HG02870 (cell line): Measurements from ENCODE around the gene GPATCH2.
A peak's percentile ranks its signal among the peaks of the same experiment; 100 is the strongest.
"Not testable (repeated sequence)": the region's sequence is repeated elsewhere in the genome, so short reads cannot be mapped to it uniquely, and the experiment has no call there.

Source experiments
- ATAC-seq: cut with Tn5 transposase; IDR thresholded peaks from one replicate; pipeline ENCODE4 v1.9.1; 2021; ENCODE audit warnings: mild to moderate bottlenecking, moderate library complexity; ENCODE audit not compliant: unreplicated experiment

Gene GPATCH2

DNA sequence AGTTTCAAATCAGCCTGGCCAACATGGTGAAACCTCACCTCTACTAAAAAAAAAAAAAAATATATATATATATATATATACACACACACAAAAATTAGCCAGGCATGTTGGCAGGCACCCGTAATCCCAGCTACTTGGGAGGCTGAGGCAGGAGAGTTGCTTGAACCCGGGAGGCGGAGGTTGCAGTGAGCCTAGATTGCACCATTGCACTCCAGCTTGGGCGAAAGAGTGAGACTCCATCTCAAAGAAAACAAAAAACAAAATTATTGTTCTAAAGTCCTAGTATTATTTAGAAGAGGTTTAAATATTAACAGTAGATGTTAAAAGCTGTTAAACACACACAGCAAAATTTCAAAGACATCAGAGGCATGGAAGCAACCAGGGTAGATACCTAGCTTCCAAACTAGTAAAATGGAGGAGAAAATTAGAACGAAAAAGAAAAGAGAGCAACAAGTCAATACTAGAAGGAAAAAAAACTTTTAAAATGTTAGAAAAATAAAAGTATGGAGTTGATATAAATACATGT lies 46.5 kb downstream of the GPATCH2 start:
- ATAC-seq, result not testable (repeated sequence)

DNA sequence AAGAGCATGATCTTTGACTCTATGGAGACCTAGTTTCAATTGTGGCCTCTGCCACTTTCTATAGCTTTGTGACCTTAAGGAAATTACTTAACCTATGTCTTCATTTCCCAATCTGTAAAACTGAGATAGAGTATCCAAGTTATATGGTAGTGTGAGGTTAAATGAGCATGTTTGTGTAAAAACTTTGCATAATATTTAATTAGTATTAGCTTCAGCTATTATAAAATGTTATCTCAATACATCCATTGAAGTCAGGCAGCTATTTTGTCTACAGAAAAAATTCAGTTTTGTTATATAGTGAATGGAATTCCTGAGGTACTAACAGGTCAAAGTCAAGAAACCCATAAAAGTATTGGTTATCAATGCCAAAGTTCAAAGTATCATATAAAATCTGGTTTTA lies 53.6 kb downstream of the GPATCH2 start:
- no peak for ATAC-seq

DNA sequence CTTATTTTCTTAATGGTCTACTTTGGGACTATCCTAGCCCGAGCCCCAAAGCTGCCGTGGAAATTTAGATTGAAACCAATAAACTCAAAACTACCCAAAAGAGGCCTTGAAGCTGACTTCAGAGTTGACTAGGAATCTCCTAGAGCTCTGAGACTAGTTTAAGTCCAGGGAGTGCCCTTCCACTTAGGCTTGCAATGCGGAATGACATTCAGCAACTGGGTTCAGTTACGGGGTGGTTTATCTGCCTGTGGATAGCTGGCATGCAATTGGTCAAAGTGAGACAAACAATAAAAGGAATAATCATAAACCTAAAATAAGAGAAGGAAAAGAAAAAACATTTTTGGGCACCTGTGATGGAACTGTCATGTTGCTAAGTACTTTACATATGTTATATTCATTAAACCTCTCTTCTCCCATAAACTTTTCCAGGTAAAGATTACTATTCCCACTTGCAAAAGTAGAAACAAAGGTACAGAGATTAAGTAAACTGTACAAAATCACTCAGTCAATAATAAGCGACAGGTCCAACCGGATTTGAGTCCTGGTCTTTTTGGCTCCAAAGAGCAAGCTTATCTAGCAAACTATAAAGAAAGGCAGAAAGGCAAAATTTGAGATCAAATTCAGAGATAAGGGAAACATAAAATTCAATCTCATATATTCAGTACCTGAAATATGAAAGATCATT lies 56.5 kb downstream of the GPATCH2 start:
- ATAC-seq, result no peak

DNA sequence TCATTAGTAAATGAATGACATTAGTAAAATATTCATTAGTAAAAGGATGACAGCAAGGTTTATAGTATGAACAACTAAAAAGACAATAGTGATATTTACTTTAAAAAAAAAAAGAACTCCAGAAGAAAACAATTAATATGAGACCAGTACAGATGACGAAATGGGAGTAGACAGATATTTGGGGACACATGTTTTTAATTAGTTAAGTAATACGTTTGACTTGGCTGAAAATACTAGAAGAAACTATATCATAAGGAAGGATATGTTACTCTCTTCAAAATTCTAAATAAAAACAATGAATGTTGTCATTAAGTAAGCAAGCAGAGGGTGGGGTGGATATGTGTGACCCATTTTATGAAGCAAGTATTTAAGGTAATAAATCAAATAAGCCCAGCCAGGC lies 61.9 kb downstream of the GPATCH2 start:
- no peak for ATAC-seq

DNA sequence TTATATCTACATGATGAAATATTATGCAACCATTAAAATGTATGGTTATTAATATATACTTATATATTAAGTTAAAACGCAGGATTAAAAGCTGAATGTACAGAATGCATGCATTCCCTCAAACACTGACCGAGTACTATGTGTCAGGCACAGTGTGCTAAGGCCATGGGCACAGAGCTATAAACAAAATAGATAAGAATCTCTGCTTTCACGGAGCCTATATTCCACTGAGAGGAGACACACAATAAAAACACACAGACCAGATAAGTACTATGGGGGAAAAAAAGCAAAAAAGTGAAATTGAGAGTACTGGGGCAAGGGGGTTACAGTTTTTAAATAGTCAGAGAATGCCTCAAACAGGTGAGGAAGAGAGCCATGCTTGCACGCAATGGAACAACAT lies 62.7 kb downstream of the GPATCH2 start:
- no peak for ATAC-seq

DNA sequence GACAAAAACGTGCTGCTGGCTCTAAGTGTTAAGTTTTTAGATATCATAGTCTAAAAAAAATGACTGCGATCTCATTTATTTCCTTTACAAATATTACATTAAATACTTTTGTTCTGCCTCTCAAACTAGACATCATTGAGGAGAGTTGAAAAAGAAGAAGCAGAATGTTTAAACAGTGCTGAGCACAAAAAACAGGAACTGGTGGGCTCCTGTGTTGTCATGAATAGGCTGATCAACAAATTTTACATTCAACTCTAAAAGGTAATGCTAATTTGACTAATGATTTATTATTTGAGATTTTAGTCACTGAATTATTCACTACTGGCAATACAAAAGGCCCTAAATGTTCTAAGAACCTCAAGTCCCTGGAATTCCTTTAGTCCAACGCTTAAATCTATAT lies 66.1 kb downstream of the GPATCH2 start:
- ATAC-seq, result no peak

DNA sequence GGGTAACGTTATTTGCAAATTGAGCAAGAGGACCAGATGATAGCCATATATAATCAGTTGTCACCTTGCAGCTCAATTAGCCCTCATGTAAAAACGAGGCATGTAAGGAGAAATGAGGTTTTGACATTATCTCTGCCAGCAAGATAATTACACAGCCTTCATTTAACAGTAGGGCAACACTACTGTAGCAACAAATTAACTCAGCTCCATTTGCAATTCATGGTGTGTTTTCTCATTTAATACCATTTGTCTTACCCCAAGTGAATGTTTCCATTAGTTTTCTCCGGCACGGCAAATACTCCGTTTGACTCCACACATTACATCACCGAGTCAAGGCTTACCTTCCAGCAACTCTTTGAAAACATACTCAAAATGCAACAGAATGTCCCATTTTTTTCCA lies 66.7 kb downstream of the GPATCH2 start:
- no peak for ATAC-seq

DNA sequence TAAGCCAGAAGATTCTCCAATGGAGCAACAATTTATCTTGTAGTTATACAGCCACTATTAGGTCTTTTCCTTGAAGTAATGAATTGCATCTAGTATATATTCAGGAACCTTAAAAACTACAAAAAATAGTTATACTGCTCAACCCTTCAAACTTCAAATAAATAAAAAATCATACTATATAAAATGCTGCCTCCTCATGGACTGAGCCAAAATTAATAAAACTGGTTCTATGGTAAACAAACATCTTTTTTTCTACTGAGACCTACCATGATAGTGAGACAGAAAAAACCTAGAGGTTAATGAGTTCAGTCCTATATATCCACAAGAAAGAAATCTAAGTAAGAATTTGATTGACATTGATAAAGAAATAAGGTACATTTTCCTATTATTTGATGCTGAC lies 67.7 kb downstream of the GPATCH2 start:
- ATAC-seq, result no peak

DNA sequence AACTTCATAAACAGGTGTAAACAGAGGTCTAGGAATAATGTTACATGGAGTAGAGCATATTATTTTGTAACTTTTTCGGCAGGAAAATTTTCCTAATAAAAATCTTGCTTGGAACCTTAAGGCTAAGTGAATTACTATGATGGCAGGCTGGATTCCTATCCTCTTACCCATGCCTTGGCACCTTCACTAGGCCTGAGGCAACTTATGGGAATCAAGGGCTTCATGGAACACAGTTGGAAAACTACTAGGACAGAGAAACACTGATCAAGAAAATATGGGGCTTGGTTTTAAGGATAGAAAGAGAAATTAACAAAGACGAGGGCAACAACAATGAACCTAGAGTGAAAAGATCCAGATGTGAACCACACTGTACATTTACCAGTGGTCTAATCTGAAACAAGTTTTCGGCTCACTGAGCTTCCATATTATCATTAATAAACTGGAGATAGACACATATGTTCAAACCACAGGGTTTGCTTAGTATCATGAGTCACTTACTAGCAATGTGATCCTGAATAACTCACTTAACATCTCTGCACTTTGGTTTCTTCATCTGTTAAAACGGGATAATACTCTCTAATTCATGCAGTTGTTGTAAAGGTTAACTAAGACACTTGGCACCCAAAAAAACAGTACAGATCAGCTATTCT lies 68.5 kb downstream of the GPATCH2 start:
- no peak for ATAC-seq

DNA sequence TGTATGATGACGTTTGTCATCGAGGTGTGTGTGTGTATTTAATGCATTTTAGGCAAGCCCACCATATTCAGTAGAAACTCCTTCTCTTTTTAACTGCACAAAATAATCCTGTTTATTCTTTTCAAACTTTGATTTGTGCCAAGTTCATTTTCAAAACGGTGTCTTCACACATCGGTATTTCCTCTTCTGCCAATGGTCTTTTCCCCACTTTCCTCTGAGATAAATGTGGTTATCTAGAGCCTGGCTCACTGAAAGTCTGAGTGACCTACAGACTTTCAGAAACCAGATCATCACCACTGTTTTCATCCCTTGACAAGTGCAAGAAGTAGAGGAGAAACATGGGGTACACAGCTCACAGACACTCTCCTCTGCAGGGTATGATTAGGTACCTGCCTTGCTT lies 69.4 kb downstream of the GPATCH2 start:
- no peak for ATAC-seq

DNA sequence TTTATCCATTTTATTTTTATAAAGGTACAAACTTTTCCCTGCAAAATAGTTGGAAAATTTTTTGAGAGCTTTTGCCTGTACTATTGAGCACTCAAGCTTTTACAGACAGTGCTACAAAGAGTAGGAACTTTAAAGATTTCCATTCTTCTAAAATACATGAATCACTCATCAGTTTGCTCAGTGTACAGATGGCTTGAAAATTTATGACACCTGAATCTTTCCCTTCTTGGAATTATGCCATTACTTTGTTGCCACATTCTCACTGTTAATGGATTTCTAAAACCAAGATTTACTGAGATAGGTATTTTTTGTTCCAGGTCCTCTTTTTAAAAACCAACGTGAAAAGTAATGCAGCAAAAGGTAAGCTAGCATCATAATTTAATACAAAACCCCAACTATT lies 76.0 kb downstream of the GPATCH2 start:
- ATAC-seq, result no peak

DNA sequence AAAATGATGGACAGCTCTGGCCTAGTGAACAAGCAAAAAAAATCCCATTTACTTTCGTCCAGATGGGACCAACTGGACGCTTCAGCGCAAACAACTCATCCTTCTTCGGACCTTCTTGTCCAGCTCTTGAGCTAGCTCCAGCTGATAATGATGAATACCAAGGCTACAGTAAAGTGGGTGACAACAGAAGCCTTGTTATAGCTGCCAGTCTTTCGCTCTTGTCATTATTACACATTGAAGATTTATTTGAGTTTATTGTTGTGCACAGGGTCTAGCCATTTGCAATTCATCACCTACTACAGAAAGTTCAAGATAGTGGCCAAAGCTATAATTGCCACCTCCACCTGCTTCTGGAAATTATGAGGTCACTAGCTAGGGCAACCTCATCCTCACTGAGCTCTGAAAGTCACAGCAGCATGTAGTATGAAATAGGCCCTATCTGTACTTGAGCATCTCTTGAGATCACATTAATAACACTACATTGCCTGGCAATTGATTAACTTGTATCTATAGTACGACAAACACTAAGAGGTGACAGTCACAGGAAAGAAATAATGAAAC lies 76.9 kb downstream of the GPATCH2 start:
- no peak for ATAC-seq

DNA sequence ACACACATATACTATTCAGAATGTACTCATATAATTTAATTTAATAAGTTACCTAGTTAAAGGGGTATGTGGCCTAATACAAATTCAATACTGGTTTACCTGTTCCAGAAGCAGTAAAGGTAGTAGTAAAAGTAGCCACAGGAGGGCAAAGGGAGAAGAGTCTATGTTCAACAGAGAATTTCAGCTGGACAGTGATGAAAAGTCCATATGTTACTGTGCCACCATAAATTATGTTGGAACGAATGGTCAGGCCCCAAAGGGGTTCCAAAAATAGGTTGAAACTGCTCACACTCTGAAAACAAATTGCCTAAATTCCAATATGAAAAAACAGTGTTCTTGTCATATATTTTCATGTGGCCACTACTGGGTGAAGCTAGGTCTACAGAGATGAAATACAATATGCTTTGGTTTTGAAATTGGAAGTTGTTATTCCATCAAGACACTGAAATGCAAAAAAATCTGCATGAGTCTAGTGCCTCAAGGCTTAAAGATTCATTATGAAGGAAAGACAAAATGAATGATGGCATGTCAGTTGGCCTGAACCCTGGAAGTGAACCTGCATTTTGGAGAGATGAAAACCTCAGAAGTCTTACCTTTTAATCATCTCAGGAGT lies 78.4 kb downstream of the GPATCH2 start:
- no peak for ATAC-seq

DNA sequence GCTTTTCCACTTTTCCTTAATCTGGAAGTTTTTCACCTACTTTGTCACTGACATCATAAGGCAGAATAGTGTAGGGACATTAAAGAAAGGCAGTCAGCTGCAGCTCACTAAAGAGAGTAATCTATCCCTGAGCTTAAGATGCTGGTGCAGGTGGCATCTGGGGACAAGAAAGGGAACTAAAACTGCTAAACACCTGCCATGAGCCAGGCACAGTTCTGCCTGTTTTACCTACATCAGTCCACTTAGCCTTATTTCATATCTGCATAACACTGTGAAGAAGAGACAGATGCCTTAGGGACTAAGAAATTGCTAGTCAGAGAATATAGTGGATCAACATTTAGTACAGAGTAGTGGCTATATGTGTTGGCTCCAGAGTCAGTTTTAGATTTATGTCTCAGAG lies 88.1 kb downstream of the GPATCH2 start:
- ATAC-seq, result peak; percentile 96

DNA sequence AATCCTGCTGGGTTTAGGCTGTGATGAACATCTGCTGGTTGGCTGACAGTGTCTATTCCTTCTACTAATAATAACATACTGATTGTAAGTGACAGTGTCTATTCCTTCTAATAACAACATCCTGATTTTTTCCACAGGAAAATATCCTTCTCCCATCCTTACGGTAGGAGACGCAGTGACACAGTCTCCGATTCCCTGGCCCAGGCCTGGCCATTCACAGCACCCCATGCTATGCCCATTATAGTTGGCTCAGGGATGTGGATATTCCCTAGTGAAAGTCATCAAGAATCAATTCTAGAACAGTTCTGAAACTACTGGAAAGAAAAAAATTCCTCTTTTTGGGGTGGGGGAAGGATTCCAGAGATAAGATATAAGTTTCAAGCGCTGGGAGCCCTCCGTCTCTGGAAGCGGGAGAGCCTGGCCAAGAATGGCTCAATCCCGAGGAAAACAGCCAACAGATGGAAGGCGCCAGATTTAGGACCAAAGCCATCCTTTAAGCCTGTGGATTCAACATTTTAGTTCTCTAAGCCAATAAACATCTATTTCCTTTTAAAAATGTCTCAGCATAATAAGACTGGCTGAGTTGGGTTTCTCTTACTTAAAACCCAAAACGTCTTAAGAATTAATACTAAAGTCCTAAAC lies 88.6 kb downstream of the GPATCH2 start:
- no peak for ATAC-seq

DNA sequence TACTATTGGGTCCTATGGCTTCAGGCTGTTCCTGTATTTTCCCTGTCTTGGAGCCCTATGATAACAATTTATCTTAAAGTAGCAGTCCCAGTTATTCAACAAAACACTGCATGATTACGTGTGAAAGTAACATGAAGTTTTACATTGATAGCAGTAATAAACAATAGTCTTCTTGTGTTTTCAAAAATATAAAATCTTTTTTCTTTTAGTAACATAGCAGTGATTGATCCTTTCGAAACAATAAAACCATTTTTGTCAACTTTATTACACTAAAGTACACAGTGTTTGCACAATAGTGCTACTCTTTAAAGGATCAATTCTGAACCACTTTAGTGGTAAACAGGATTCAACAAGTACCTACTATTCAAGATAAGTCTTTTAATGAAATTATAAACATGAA lies 90.6 kb downstream of the GPATCH2 start:
- ATAC-seq, result no peak

DNA sequence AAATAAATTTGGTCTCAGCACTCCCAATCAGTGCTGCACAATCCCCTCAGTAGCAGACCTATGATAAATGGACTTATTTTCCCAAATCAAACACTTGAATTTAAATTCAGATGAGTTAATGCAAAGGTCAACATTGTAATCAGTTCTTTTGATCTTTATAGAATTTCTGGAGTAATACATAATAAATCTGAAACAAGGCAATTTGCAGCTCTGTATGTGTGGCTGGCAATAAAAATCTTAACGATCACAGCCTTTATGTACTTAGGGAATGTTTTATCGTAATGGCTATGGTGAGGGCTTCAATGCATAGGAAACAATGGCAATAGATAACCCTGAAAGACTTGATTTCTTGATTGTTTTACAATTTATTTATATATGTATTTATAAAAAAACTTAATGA lies 91.4 kb downstream of the GPATCH2 start:
- no peak for ATAC-seq

DNA sequence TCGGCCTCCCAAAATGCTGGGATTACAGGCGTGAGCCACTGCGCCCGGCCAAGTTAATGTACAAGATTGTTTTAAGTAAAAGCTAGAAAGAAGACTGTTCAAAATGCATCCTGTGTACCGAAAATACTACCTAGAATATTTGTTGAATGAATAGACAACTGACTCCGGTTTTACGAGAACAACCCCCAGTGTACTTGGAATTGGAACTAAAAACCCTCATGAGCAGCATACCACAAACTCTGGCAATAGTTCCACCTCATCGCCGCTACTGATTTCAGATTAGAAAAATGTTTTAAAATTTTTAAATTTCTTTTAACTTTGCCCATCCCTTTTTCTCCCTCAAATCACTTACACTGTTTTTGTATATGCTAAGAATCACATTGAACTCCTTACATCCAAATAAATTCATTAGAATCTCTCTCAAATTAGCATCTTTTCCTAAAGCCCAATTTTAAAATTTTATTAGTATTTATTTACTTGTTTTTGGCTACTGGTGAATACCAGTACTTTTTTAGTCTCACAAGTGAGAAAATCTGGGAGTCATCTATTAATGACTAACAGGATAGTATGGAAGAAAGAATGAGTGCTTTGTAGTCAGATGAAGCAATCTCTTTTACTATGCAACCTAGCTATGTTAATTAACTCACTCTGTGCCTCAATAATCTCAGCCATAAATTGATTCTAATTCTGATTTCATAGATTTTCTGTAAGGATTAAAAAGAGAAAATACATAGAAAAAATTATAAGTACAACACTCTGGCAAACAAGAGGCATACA lies 95.1 kb downstream of the GPATCH2 start:
- no peak for ATAC-seq

DNA sequence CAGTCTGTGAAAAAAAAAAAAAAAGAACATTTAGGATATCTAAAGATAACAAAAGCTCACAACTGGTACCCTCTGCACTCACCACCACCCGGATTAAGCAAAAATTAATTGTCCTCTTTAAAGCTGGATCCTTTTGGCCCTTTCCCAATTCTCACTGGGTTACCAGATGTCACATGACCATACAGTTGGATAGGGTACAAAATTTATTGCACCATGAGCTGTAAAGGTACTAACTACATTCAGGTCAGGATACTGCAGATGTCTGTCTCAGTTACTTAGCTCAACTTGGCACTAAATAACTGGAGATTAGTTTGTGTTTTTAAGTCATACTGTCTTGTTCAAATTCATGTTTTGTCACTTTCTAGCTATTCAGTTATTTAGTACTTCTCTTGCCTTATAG lies 96.3 kb downstream of the GPATCH2 start:
- ATAC-seq, result no peak

DNA sequence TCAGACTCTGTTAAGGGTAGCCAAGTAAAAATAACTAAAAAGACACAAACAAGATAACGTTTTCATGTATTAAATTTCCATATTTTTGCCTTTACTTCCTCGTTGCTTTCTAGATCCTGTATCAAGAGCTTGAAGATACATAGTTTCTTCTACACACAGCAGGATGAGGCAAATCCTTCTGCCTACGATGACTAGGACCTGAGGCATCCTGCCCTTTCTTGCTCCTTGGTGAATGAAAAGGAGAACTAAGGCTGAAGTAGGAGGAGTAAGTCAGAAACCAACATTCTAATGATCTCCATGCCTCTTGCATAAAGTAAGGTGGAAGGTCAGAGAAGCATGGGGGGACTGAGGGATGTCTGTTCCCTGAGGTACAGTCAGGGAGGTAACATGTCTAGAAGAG lies 102.6 kb downstream of the GPATCH2 start:
- no peak for ATAC-seq

DNA sequence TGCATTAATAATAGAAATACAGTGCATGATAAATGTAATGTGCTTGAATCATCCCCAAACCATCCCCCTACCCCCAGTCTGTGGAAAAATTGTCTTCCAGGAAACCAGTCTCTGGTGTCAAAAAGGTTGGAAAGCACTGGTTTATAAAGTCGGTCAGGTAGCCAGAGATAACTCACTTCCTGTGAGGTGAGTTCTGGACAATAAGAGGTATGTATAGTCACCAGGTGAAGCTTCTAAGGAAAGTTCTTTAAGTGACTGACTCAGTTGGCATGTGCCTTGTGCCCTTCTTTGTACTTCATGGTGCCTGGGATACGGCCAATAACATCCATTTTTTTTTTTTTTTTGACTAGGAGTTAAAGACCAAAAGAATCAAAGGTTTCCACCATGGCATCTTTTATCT lies 103.7 kb downstream of the GPATCH2 start:
- ATAC-seq, result no peak
